Spleen (tissue), 7 donors: ENCODE data around the gene ADAMTSL1.

Experiments
- CTCF ChIP-seq, 11 experiments: fragments of 200-600 bp in 7 of 11; fragments of 450-650 bp in 4 of 11; sonication (generic) in 4 of 11; IDR thresholded peaks in 8 of 11; conservative IDR thresholded peaks in 3 of 11; 1 replicate in 7 of 11; 2 replicates in 4 of 11; pipeline versions ENCODE4 v1.4.0 to v1.8.0; 2016 to 2021; ENCODE audit warnings: antibody characterized with exemption in 11 of 11, inconsistent platforms in 4 of 11, mild to moderate bottlenecking in 1 of 11
- POLR2A ChIP-seq, 3 donors: fragments of 450-650 bp; IDR thresholded peaks; one replicate each; pipeline ENCODE4 v1.5.1; 2017; ENCODE audit warnings: antibody characterized with exemption in 3 of 3, mild to moderate bottlenecking in 1 of 3
- POLR2AphosphoS5 ChIP-seq, 3 donors: sonication (generic); formaldehyde crosslinking; IDR thresholded peaks; one replicate each; pipeline ENCODE4 v1.5.1; 2017; ENCODE audit warnings: antibody characterized with exemption in 3 of 3
- donor health status: DM: no; HTN: no; CAD: no; lungs with moderate emphysema.
- donor health status: DM: no; HTN: no; CAD: no.
- donor health status: DM: no; HTN: no; CAD: no.

DNA sequence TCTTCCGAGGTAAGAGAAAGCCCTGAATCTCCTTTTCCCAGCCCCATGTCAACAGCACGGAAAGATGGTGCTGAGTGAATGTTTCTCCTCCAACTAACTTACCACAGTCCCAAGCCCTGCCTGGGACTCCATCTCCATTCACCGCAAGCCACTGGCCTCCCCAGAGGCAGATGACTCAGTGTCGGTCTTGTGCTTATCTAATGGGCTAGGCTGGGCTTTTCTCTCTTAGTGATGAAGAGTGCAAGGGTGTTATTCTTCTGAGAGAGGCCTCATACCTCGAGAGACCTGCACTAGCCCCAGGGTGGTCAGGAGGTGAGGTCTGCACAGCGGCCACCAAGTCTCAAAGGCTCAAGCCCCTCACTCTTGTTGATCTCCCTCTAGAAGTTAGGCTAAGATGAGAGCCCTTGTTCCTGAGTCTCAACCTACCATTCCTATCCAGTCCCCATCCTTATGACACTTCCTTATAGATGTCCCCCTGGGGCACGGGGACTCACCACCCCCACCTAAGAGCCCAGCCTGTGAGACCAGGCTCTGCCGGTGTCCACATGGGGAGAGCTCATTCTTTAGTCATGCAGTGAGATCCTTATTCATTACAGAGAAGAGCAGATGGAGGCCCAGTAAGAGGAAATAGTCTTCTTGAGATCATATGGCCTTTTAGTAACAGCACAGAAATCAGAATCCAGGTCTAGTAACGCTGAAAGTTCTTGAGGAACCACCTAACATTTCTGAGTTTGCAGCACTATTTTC lies 432.1 kb downstream of the ADAMTSL1 start:
- TF ChIP-seq POLR2AphosphoS5 (IDR thresholded peaks at IDR 0.05) (no peak), CTCF (IDR thresholded peaks at IDR 0.05 in 8 of 11, conservative IDR thresholded peaks at IDR 0.05 in 3 of 11) (no peak), POLR2A (IDR thresholded peaks at IDR 0.05) (no peak)
